ENCODE measurements around the gene GSX2. TPM values are rescaled to one million over a fixed set of nuclear protein-coding genes. Genes with fewer than 3 reads are reported as not detected.

The GSX2 gene
- polyA plus RNA-seq, 1 donor (not counting 4 experiments of a cell fraction or from before 2014, with no cell fraction given), result not detected

GRCh38 chr4:54063229-54063628 lies 36.7 kb upstream of the GSX2 start:
- Histone ChIP-seq H4K20me1 (ENCODE audit: control insufficient read depth, extremely low read depth, insufficient read depth, low read length) (no peaks in the 10 kb centered on the region), H3K36me3 (ENCODE audit: control insufficient read depth in 2 of 2, extremely low read depth in 1 of 2, insufficient read depth in 2 of 2, low read length in 2 of 2) (peaks cover 0 to 4% of the 10 kb centered on the region in 2 experiments), H3K9ac (ENCODE audit: control insufficient read depth, extremely low read depth, insufficient read depth, low read length) (peak overlapping the region; percentile 98), H3K79me2 (ENCODE audit: control insufficient read depth, insufficient read depth, low read length) (peaks cover 61% of the 10 kb centered on the region), H3K4me3 (ENCODE audit: control insufficient read depth in 2 of 3, extremely low read depth in 1 of 3, insufficient read depth in 2 of 3, low read depth in 1 of 3, low read length in 3 of 3) (peak overlapping the region; percentile 95 to 97 (median 96)), H3K4me2 (ENCODE audit: control insufficient read depth, extremely low read depth, insufficient read depth, low read depth, low read length) (peak overlapping the region; percentile 93), H3K27ac (ENCODE audit: control insufficient read depth, insufficient read depth, low read length) (peak overlapping the region; percentile 81), H3K9me3 (ENCODE audit: control insufficient read depth, low read depth, low read length) (no peaks in the 10 kb centered on the region), H3K9me1 (ENCODE audit: control insufficient read depth, extremely low read depth, insufficient read depth, low read length) (no peaks in the 10 kb centered on the region), H2AFZ (ENCODE audit: control insufficient read depth, low read length) (no peak overlapping the region), H3K27me3 (ENCODE audit: control insufficient read depth, extremely low read depth, insufficient read depth, low read length) (no peaks in the 10 kb centered on the region), H3K4me1 (ENCODE audit: control insufficient read depth, extremely low read depth, insufficient read depth, low read length) (peaks cover 49% of the 10 kb centered on the region)
- dilution Hi-C loops (cut with MboI; ENCODE audit: extremely low pct_ligation_motif_present, low sequenced_read_pairs), result no loop called here
- FAIRE-seq, result peak; percentile 52
- no peak for DNase-seq (ENCODE audit: low read depth, low spot score)
- no peak for TF ChIP-seq CTCF (optimal IDR thresholded peaks at IDR 0.05 in 1 of 3, IDR thresholded peaks at IDR 0.05 in 1 of 3, conservative IDR thresholded peaks at IDR 0.05 in 1 of 3; ENCODE audit: extremely low read depth in 1 of 3, insufficient read depth in 2 of 3, low read length in 3 of 3)
- no peak for TF ChIP-seq EZH2 (IDR thresholded peaks at IDR 0.05; ENCODE audit: low read length)

GRCh38 chr4:54063737-54064316 lies 36.1 kb upstream of the GSX2 start:
- Histone ChIP-seq H3K4me2 (ENCODE audit: control insufficient read depth, extremely low read depth, insufficient read depth, low read depth, low read length) (peak overlapping the region; percentile 93), H3K4me1 (ENCODE audit: control insufficient read depth, extremely low read depth, insufficient read depth, low read length) (peaks cover 49% of the 10 kb centered on the region), H3K36me3 (ENCODE audit: control insufficient read depth in 2 of 2, extremely low read depth in 1 of 2, insufficient read depth in 2 of 2, low read length in 2 of 2) (peaks cover 0 to 4% of the 10 kb centered on the region in 2 experiments), H3K4me3 (ENCODE audit: control insufficient read depth in 2 of 3, extremely low read depth in 1 of 3, insufficient read depth in 2 of 3, low read depth in 1 of 3, low read length in 3 of 3) (peak overlapping the region; percentile 95 to 97 (median 96)), H2AFZ (ENCODE audit: control insufficient read depth, low read length) (peak overlapping the region; percentile 46), H3K27ac (ENCODE audit: control insufficient read depth, insufficient read depth, low read length) (peak overlapping the region; percentile 81), H3K9me3 (ENCODE audit: control insufficient read depth, low read depth, low read length) (no peaks in the 10 kb centered on the region), H3K79me2 (ENCODE audit: control insufficient read depth, insufficient read depth, low read length) (peaks cover 55% of the 10 kb centered on the region), H3K27me3 (ENCODE audit: control insufficient read depth, extremely low read depth, insufficient read depth, low read length) (no peaks in the 10 kb centered on the region), H3K9ac (ENCODE audit: control insufficient read depth, extremely low read depth, insufficient read depth, low read length) (peak overlapping the region; percentile 98), H3K9me1 (ENCODE audit: control insufficient read depth, extremely low read depth, insufficient read depth, low read length) (no peaks in the 10 kb centered on the region), H4K20me1 (ENCODE audit: control insufficient read depth, extremely low read depth, insufficient read depth, low read length) (no peaks in the 10 kb centered on the region)
- no peak for TF ChIP-seq CTCF (optimal IDR thresholded peaks at IDR 0.05 in 1 of 3, IDR thresholded peaks at IDR 0.05 in 1 of 3, conservative IDR thresholded peaks at IDR 0.05 in 1 of 3; ENCODE audit: extremely low read depth in 1 of 3, insufficient read depth in 2 of 3, low read length in 3 of 3)
- no peak for TF ChIP-seq EZH2 (IDR thresholded peaks at IDR 0.05; ENCODE audit: low read length)
- FAIRE-seq (no peak), DNase-seq (ENCODE audit: low read depth, low spot score) (no peak)
- dilution Hi-C loops (cut with MboI; ENCODE audit: extremely low pct_ligation_motif_present, low sequenced_read_pairs), result no loop called here
